Mucosa of descending colon (tissue), 3 donors: ENCODE data around the gene STMP1. TPM values are rescaled to one million over a fixed set of nuclear protein-coding genes. Genes with fewer than 3 reads are reported as not detected.
A peak's percentile ranks its signal among the peaks of the same experiment; 100 is the strongest.

ENCODE experiments used
- ATAC-seq: fragments of 200-7000 bp; cut with Tn5 transposase; one replicate; pipeline ENCODE4 v1.9.1; 2020; ENCODE audit warnings: mild to moderate bottlenecking, moderate library complexity
- DNase-seq, 3 donors: peaks; one replicate each; pipeline ENCODE4 v3.0.0-alpha.2; 2020
- H3K36me3 ChIP-seq: fragments of 200-600 bp; one replicate; pipeline ENCODE4 v1.8.0; 2021; ENCODE audit warnings: low read depth, mild to moderate bottlenecking
- H3K4me1 ChIP-seq: fragments of 200-600 bp; one replicate; pipeline ENCODE4 v1.8.0; 2021; ENCODE audit warnings: low read depth, mild to moderate bottlenecking
- H3K4me3 ChIP-seq: fragments of 200-600 bp; one replicate; pipeline ENCODE4 v1.8.0; 2021; ENCODE audit warnings: mild to moderate bottlenecking
- H3K9me3 ChIP-seq: fragments of 200-600 bp; one replicate; pipeline ENCODE4 v1.8.0; 2021; ENCODE audit warnings: mild to moderate bottlenecking
- intact Hi-C, 2 donors: fragments of 100-400 bp; cut with DNase I in 1 of 2; cut with micrococcal nuclease in 1 of 2; formaldehyde crosslinking; loops; one replicate each; pipeline versions ENCODE4 v1.11.0 to v1.11.1; 2022; cut with DNase I, micrococcal nuclease
- total RNA-seq, 3 donors: library from RNA; stranded (reverse); fragmentation: NEBNext Ultra II Directional in 2 of 3; extraction: Animal tissue kit (Norgen Biotek cat#: 25700) in 2 of 3; gene quantifications; one replicate each; pipeline versions ENCODE4 v1.2.1 to v1.2.4, GENCODE V29; 2021 to 2023
- TF ChIP-seq, protein P1 (sequence below): fragments of 200-600 bp; IDR thresholded peaks from one replicate; pipeline ENCODE4 v1.8.0; 2022; ENCODE audit warnings: antibody characterized with exemption, mild to moderate bottlenecking
- donor health status: DM: no; HTN: no; CAD: no; lungs with moderate emphysema.
- donor health status: DM: no; HTN: no; CAD: no.
- donor health status: DM: no; HTN: yes; CAD: no.

STMP1 gene
- total RNA-seq, 3 donors from 2014 or later, result 23.5 to 28.5 (median 24.9) TPM

DNA sequence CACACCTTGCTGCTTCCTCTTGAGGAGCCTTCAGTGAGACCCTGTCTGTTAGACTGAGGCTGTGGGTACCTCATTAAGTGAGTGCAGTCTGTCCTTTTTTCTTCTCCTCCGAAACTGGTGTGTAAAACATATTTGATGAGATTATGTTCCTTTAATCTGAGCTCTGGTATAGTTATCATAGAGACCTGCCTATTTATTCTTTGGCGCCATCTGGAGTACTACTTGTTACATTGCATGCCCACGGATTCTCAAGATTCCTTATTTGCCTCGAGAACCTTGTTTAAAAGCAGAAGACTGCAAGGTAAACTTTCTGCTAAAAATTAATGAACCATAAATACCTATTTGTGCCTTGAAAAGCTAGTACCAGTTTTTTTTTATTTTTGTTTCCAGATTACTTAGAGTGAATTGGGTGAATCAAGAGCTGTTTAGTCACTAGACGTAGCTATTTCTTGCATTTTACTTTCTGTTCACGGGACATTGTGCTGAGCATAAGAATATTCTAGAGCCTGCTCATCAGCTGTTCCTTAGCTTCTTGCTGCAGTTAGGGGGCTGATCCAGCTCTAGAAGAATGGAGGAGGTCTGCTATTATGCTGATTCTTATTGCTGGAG is 16.9 kb upstream of the STMP1 start:
- Histone ChIP-seq H3K9me3 (no peaks in the 10 kb centered on the region), H3K4me1 (no peaks in the 10 kb centered on the region), H3K4me3 (no peak overlapping the region), H3K36me3 (no peaks in the 10 kb centered on the region)
- ATAC-seq, result peak; percentile 72
- intact Hi-C loops, result loop anchor here in 1 of 2 donors (10.0 kb wide), 1 partner anchor 361 kb away; no protein-coding TSS in a partner anchor
- TF ChIP-seq, protein P1, sequence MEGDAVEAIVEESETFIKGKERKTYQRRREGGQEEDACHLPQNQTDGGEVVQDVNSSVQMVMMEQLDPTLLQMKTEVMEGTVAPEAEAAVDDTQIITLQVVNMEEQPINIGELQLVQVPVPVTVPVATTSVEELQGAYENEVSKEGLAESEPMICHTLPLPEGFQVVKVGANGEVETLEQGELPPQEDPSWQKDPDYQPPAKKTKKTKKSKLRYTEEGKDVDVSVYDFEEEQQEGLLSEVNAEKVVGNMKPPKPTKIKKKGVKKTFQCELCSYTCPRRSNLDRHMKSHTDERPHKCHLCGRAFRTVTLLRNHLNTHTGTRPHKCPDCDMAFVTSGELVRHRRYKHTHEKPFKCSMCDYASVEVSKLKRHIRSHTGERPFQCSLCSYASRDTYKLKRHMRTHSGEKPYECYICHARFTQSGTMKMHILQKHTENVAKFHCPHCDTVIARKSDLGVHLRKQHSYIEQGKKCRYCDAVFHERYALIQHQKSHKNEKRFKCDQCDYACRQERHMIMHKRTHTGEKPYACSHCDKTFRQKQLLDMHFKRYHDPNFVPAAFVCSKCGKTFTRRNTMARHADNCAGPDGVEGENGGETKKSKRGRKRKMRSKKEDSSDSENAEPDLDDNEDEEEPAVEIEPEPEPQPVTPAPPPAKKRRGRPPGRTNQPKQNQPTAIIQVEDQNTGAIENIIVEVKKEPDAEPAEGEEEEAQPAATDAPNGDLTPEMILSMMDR, result peak; percentile 35
- DNase-seq, result peak in 1 of 3 donors; percentile 48

DNA sequence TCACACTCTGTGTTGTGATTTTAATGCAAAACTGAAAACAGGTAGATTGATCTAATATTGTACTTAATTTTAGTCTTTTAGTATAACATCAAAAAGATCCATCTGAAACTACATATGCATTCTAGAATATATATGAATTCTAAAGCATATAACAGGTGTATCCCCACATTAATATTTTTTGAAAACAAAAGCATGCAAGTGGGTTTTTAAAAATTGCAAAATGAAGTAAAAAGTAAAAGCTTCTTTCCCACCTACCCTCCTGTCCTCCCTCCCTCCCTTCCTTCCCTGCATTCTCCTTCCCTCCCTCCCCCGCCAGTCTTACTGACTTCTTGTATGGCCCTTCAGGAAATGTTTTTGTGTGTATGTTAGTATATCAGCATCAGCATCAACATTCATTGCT is 14.6 kb upstream of the STMP1 start:
- H3K9me3 ChIP-seq, result no peaks in the 10 kb centered on the region
- intact Hi-C loops, result loop anchor here in 1 of 2 donors (10.0 kb wide), 1 partner anchor 363 kb away; no protein-coding TSS in a partner anchor

DNA sequence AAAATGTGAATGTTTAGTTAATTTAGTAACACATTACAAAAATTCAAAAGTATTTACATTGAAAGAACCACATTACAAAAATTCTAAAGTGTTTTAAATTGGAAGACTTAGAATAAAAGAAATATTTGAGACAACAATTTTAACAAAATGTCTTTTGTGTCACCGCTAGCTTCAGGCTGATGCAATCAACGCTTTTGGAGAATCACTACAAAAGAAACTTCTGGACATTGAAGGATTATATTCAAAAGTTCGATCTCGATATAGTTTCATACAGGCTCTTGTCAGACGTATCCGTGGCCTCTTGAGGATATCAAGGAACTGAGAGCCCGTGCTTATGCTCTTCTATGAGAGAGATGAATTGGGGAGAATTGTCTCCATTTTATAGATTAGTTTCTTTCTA is 14.1 kb upstream of the STMP1 start:
- TF ChIP-seq, protein P1, result no peak
- Histone ChIP-seq H3K36me3 (no peaks in the 10 kb centered on the region), H3K9me3 (no peaks in the 10 kb centered on the region), H3K4me1 (no peaks in the 10 kb centered on the region), H3K4me3 (no peak overlapping the region)
- no peak for DNase-seq
- no peak for ATAC-seq
- intact Hi-C loops, result loop anchor here in 1 of 2 donors (10.0 kb wide), 1 partner anchor 363 kb away; no protein-coding TSS in a partner anchor

More for the DNA sequence above, 14.6 kb upstream of the STMP1 start:
- DNase-seq (no peak), ATAC-seq (no peak)
- TF ChIP-seq, protein P1, result no peak
- Histone ChIP-seq H3K4me1 (no peaks in the 10 kb centered on the region), H3K4me3 (no peak overlapping the region), H3K36me3 (no peaks in the 10 kb centered on the region)

DNA sequence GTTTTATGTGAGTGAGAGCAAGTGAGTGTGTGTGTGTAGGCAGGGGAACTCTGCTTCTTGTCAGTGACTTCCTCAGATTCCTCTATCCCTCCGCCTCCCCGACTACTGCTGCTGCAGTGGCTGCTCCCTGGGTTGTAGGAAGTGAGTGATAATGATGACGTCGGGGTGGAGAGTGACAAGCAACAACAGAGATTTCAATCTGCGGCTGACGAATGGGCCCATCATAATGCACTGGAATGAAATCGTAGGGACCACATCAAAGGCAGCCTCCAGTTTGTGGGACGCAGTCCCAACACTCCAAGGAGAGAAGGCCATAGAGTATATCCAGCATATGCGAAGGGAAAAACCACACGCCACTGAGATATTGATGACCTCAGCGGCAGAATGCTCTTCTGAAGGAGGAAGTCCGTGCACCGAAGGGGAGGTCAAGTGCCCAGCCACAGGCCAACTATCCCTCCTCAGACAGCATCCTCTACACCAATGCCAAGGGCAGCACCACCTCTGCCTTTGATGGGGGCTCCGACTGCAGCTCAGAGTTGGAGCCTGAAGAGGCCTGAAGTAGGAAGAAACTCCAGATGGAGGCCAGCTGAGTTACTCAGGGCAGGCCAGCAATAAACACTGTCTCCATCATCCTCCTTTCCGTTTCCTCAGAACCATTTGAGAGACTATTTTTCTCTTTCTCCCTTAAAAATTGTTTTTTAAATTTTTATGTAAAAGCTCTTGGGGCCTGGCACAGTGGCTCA is 11.3 kb upstream of the STMP1 start:
- Histone ChIP-seq H3K4me3 (no peak overlapping the region), H3K36me3 (no peaks in the 10 kb centered on the region), H3K9me3 (no peaks in the 10 kb centered on the region), H3K4me1 (no peaks in the 10 kb centered on the region)
- TF ChIP-seq, protein P1, result no peak
- intact Hi-C loops, result no loop called here
- DNase-seq (peak in 1 of 3 donors; percentile 21), ATAC-seq (peak; percentile 48)

DNA sequence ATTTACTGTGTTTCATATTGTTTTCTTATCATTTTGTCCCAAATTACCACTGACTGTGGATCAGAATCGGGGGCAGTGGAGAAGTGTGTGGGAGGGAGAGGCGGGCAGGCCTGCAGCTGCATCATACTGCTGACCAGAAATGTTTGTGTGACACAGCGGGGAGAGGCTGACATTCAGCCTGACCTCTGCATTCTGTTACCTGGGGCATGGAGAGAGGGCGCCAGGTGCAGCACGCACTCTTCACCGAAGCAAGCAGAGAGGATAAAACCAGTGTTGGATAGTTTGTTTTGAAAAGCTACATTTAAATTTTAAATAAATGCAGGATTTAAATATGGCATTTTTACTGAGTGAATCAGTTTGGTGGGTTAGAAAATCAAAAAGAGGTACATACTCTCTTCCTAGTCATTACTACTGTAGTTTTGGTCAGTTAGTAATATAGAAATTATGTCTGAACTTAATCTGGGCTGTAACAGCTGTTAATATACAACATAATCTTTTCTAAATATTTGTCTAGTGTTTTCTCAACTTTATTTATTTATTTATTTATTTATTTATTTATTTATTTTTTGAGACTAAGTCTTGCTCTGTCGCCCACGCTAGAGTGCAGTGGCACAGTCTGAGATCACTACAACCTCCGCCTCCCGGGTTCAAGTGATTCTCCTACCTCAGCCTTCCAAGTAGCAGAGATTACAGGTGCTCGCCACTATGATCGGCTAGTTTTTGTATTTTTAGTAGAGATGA is 8.8 kb upstream of the STMP1 start:
- Histone ChIP-seq H3K36me3 (no peaks in the 10 kb centered on the region), H3K4me3 (no peak overlapping the region), H3K4me1 (no peaks in the 10 kb centered on the region), H3K9me3 (no peaks in the 10 kb centered on the region)
- intact Hi-C loops, result no loop called here
- no peak for DNase-seq
- ATAC-seq, result no peak
- TF ChIP-seq, protein P1, result no peak
